ENCODE measurements around the gene PODNL1.

Gene PODNL1

GRCh38 chr19:13962699-13963602 is 24.7 kb upstream of the PODNL1 start:
- ATAC-seq (ENCODE audit: insufficient read depth, low read depth) (no peak), DNase-seq (no peak)
- no peak overlapping the region for H3K27ac ChIP-seq (ENCODE audit: low read length)
- H3K27me3 ChIP-seq (ENCODE audit: insufficient read depth, low read length, poor library complexity): no peaks in the 10 kb centered on the region
- TF ChIP-seq CTCF (IDR thresholded peaks at IDR 0.05; ENCODE audit: borderline replicate concordance, extremely low read depth, low read length, poor library complexity, severe bottlenecking): no peak
- TF ChIP-seq EZH2 (IDR thresholded peaks at IDR 0.05; ENCODE audit: borderline replicate concordance, low read depth, low read length, severe bottlenecking): no peak
- H3K4me2 ChIP-seq (ENCODE audit: insufficient read depth, low read length): no peak overlapping the region
- no peaks in the 10 kb centered on the region for H3K9me3 ChIP-seq (ENCODE audit: insufficient read depth, low read length, severe bottlenecking)
- no peak overlapping the region for H3K9ac ChIP-seq (ENCODE audit: low read depth, low read length)
- H3K4me1 ChIP-seq (ENCODE audit: insufficient read depth, low read length): no peaks in the 10 kb centered on the region
- peaks cover 7% of the 10 kb centered on the region; the same call in 1 of the 2 replicates for H4K20me1 ChIP-seq (ENCODE audit: insufficient read depth, low read length)
- no peak overlapping the region for H3K4me3 ChIP-seq (ENCODE audit: low read depth in 1 of 2, low read length in 2 of 2)
- peaks cover 73% of the 10 kb centered on the region for H3K36me3 ChIP-seq (ENCODE audit: insufficient read depth, low read length)
- H3K79me2 ChIP-seq (ENCODE audit: insufficient read depth, low read length): no peaks in the 10 kb centered on the region
- H2AFZ ChIP-seq (ENCODE audit: low read depth, low read length): no peak overlapping the region

GRCh38 chr19:13961826-13962698 is 23.8 kb upstream of the PODNL1 start:
- ATAC-seq (ENCODE audit: insufficient read depth, low read depth) (peak; percentile 15; the same call in 1 of the 3 replicates), DNase-seq (no peak)
- H3K9ac ChIP-seq (ENCODE audit: low read depth, low read length): no peak overlapping the region
- no peak overlapping the region for H3K4me3 ChIP-seq (ENCODE audit: low read depth in 1 of 2, low read length in 2 of 2)
- peaks cover 9% of the 10 kb centered on the region; the same call in 1 of the 2 replicates for H4K20me1 ChIP-seq (ENCODE audit: insufficient read depth, low read length)
- H3K4me2 ChIP-seq (ENCODE audit: insufficient read depth, low read length): no peak overlapping the region
- no peaks in the 10 kb centered on the region for H3K79me2 ChIP-seq (ENCODE audit: insufficient read depth, low read length)
- H3K36me3 ChIP-seq (ENCODE audit: insufficient read depth, low read length): peaks cover 74% of the 10 kb centered on the region
- H2AFZ ChIP-seq (ENCODE audit: low read depth, low read length): no peak overlapping the region
- no peak overlapping the region for H3K27ac ChIP-seq (ENCODE audit: low read length)
- H3K4me1 ChIP-seq (ENCODE audit: insufficient read depth, low read length): no peaks in the 10 kb centered on the region
- H3K9me3 ChIP-seq (ENCODE audit: insufficient read depth, low read length, severe bottlenecking): no peaks in the 10 kb centered on the region
- H3K27me3 ChIP-seq (ENCODE audit: insufficient read depth, low read length, poor library complexity): no peaks in the 10 kb centered on the region
- TF ChIP-seq EZH2 (IDR thresholded peaks at IDR 0.05; ENCODE audit: borderline replicate concordance, low read depth, low read length, severe bottlenecking): no peak
- no peak for TF ChIP-seq CTCF (IDR thresholded peaks at IDR 0.05; ENCODE audit: borderline replicate concordance, extremely low read depth, low read length, poor library complexity, severe bottlenecking)

- no peak overlapping the region for H3K4me2 ChIP-seq (ENCODE audit: insufficient read depth, low read length)
- H2AFZ ChIP-seq (ENCODE audit: low read depth, low read length): no peak overlapping the region
- no peak overlapping the region for H3K9ac ChIP-seq (ENCODE audit: low read depth, low read length)
- H3K9me3 ChIP-seq (ENCODE audit: insufficient read depth, low read length, severe bottlenecking): no peaks in the 10 kb centered on the region
- no peak for DNase-seq
- H3K36me3 ChIP-seq (ENCODE audit: insufficient read depth, low read length): peaks cover 74% of the 10 kb centered on the region
- no peaks in the 10 kb centered on the region for H3K4me1 ChIP-seq (ENCODE audit: insufficient read depth, low read length)
- ATAC-seq (ENCODE audit: insufficient read depth, low read depth): no peak
- H3K79me2 ChIP-seq (ENCODE audit: insufficient read depth, low read length): no peaks in the 10 kb centered on the region; the same call in 1 of the 2 replicates
- TF ChIP-seq EZH2 (IDR thresholded peaks at IDR 0.05; ENCODE audit: borderline replicate concordance, low read depth, low read length, severe bottlenecking): no peak
- TF ChIP-seq CTCF (IDR thresholded peaks at IDR 0.05; ENCODE audit: borderline replicate concordance, extremely low read depth, low read length, poor library complexity, severe bottlenecking): no peak
- no peaks in the 10 kb centered on the region for H3K27me3 ChIP-seq (ENCODE audit: insufficient read depth, low read length, poor library complexity)
- H4K20me1 ChIP-seq (ENCODE audit: insufficient read depth, low read length): peaks cover 13% of the 10 kb centered on the region
- no peak overlapping the region for H3K27ac ChIP-seq (ENCODE audit: low read length)
- no peak overlapping the region for H3K4me3 ChIP-seq (ENCODE audit: low read depth in 1 of 2, low read length in 2 of 2)
Observed at GRCh38 chr19:13960863-13961784, 22.9 kb upstream of the PODNL1 start.

Measured in DND-41 (cell line).